HG03457 (cell line): ENCODE data around the gene GALNT17.

Experiments
- ATAC-seq: cut with Tn5 transposase; IDR thresholded peaks from one replicate; pipeline ENCODE4 v1.9.1; 2021; ENCODE audit warnings: moderate number of reproducible peaks; ENCODE audit not compliant: unreplicated experiment

GALNT17 gene

DNA sequence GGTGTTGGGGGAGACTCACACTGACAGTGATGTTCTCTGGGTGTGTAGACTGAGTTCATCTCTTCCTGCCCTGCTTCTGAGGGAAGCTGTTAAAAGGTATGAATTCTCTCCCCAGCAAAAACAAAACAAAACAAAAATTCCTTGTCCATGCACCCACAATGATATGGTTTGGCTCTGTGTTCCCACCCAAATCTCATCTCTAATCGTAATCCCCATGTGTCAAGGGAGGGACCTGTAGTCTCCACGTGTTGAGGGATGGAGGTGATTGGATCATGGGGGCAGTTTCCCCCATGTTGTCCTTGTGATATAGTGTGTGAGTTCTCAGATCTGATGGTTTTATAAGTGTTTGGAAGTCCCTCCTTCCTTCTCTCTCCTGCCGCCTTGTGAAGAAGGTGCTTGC lies 245.5 kb downstream of the GALNT17 start:
- ATAC-seq = no peak

DNA sequence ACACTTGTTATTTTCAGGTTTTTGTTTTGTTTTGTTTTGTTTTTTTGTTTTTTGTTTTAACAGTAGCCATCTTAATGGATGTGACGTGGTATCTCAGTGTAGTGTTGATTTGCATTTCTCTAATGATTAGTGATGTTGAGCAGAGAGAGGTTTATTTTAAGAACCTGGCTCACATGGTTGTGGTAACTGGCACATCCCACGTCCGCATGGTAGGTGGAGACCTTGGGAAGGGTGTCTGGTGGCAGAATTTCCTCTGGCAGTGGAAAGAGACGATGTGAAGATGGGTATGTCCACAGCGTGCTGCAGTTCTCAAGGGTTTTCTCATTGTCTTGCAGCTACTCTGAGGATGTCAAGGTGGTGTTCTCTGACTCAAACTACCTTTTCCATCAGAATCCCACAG lies 252.2 kb downstream of the GALNT17 start:
- ATAC-seq = no peak

DNA sequence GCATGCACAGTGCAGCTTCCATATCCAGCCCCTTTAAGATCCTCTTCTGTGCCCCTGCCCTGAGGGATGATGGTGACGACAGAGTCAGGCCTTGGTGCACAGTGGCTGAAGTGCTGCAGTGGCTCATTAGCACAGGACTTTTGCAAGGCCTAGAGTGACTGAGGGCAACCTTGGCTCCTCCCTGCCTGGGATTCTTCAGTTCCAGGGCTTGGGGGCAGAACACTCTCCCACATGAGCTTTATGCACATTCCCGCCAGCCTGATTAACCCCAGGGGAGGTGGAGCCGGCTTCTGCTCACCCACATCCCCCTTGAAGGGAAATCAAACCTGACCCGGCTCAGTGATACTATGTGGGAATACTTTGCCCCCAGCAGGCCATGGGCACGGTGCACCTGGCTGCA lies 253.4 kb downstream of the GALNT17 start:
- ATAC-seq = no peak

DNA sequence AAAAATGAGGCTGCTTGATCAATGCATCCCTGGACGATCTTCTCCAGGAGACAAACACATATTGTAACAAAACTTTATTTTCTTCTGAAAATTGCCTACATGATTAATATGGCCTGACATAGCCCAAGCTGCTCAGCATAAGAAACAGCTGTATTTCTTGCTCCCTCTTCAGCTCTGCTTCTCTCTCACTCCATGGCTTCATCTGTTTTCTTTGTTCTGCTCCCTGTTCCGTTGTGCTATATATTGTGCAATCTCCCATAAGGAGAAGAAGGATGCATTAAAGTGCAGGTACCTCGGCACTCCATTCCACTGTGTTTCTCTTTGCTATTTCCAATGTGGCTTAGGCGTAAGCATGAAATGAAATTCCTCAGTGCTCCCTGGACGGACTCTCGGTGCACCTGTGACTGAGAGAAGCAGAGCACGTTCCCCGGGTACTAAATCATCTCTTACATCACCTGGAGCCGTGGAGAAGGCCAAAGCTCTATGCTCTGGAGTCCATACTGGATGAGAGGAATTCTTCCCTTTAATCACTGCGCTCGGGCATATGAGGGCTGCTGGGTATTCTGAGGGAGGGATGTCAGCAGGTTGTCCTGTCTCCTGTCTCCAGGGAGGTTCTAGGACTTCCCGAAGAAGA lies 254.3 kb downstream of the GALNT17 start:
- no peak for ATAC-seq

DNA sequence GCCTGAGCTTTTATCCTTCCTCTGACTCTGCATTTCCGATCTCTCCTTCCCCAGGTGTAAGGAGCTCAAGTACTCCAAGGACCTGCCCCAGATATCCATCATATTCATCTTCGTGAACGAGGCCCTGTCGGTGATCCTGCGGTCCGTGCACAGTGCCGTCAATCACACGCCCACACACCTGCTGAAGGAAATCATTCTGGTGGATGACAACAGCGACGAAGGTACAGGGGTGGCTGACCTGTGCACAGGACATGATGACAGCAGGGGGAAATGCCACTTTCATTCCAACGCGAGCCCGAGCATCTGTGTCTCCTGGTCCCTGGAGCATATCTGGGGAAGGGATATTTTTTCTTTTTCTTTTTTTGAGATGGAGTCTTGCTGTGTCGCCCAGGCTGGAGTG lies 256.2 kb downstream of the GALNT17 start:
- no peak for ATAC-seq

DNA sequence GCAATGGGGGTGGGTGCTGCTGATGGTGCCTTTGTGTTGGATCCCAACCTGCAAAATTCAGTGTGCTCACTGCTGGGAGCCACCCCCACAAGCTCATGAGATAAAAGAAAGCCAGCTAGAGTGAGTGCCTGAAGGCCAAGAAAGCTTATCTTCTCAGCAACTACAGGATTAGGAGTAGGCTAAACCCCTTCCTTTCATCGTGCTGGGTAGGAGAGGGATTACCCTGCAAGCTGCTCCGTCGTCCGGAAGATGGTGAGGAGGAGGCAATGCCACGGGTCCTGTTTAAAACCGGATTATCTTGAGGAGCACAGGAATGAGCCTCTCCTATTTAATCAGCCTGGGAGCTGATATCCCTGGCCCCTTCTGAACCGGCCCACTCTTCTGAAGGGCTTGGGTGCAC lies 258.0 kb downstream of the GALNT17 start:
- no peak for ATAC-seq

DNA sequence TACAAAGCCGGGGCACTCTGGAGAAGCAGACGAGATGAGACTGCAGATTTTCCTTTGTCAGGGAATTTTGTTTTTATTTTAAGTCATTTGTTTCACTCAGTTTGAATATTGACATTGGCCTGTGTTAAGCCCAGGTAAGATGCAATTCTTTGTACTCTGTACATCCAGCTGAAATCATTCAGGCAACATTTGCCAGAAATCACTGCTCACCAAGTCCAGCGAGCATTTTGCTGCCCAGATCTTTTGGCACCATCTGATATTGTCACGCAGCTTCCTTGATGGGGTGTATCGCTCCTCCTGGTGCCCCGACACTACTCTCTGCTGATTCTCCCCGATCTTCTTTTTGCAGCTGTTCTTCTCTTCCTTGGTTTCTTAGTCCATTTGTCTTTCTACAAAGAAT lies 261.7 kb downstream of the GALNT17 start:
- ATAC-seq = no peak

DNA sequence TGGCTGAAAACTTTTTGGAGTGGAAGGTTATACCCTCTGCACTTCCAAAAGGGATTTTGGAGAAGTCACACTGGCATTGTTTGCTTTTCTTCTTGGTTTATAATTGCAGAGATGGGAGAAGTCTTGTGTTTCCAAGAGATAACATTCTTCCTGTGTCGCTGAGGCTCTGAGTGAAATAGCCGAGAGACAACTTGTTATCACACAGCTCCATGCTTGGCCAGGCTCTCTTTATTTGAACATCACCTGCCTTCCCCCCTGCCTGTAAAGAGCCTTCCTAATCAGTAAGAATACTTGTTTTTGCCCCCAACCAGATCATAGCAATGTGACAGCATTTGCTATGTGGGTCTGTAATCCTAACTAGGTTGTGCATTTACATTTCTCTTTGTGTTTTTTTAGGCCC lies 270.7 kb downstream of the GALNT17 start:
- ATAC-seq = no peak

DNA sequence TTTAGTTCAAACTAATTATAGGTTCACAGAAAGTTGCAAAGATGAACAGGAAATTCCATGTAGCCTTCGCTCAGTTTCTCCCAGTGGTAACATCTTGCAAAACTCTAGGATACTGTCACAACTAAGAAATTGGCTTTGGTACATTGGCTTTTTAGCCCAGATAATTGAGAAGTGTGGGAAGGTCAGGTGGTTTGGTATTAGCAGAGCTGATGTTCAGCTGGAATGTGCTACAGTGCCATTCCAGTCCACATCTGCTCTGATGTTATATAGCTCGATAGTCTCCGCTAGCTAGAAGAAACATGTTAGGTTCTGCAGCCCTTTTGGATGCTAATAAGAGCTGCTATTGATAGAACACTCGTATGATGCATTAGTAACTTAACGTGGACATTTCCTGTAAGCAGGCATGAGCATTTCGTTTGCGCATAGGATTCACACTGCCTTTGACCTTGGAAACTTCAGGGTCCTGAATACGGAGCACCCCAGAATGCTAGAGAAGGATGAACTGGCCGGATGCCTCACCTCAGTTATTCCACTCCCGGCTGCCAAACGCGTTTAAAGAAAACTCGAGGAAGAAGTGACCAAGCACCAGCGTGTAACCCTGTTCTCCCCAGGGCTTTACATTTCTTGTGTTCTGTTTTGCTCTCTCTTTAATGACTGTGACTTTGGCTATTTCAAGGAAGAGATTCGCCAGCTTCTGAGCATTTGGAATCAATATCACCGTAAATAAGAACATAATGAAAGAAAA lies 271.4 kb downstream of the GALNT17 start:
- ATAC-seq = no peak

DNA sequence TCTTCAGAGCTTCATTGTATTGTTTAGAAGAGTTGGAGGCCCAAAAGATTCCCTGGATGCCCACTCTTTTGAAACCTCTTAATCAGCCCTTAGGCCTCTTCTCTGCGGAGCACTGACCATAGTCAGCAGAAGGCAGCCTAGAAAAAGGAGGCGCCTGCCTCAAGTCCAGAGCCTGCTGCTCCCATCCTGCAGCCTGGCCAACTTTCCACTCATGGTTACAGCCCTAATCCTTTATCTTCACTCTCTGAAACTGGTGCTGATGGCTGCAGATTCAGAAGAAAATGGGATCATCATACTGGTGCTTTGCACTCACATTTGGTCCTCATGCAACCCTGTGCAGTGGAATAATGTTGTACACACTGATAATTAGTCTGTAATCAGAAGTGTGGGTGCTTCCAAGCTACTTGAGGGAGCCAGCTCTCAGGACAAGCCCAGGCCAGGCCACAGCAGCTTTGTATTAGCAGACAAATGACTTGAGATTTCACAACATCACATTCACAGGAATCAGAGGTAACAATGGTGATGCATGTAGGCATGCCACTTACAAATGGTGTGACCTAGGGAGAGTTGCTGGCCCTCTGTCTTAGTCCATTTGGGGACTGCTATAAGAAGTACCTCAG lies 272.9 kb downstream of the GALNT17 start:
- no peak for ATAC-seq

DNA sequence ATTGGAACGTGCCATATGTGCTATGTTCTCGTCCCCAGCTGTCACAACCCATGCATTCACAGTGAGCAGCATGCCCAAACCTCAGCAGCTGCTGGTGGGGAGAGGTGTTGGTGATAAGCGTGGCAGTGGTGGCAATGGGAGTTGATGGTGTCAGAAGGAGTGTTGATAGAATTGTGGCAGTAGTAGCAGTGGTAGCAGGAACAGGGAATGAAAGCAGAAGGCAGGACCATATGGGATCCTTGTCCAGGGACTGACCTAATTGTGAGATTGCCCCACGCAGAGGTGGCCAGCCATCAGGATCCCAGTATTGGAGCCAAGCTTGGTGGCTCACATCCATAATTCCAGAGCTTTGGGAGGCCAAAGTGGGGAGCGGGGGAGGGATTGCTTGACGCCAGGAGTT lies 276.3 kb downstream of the GALNT17 start:
- ATAC-seq = no peak

DNA sequence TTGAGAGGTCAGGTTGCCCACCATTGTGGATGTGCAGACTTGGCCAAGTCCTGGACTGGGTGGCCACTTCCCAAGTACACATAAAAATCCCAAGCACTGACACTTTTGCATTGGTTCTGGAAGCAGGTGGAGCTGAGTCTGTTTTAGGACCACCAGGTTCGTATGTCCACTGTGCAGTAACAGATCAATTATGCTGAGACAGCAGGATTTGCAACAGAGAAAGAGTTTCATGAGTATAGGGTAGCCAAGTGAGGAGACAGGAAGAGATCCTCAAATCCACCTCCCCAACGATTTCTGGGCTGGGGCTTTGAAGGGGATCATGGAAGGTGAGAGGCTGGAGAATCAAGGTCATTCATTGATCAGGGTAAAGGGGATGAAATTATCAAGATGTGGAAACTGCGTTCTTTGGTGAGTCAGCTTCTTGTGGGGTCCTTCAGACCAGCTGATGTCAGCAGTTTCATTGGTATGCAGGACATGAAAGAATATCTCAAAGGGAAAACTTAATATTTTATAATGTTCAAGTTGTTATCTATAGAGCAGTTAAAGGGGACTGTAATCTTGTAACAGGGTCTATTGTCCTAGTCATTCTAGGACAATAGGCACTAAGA lies 277.7 kb downstream of the GALNT17 start:
- no peak for ATAC-seq

DNA sequence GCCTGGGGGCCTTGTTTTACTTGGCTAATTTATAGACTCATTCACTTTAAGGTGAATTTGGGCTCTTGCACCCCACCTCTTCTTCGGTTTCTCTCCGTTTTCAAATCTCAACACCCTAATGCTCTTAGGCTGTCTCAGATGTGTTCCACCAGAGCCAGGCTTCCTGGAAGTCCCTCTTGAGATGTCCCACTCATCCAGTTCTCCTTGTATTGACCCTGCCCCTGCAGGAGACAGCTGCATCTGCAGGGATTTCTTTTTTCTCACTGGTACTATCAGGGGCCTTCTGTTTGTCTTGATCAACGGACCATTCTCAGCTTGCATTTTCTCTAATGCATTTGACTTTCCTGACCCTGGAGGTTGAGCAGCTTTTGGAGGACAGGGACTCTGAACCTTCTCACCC lies 279.5 kb downstream of the GALNT17 start:
- no peak for ATAC-seq

DNA sequence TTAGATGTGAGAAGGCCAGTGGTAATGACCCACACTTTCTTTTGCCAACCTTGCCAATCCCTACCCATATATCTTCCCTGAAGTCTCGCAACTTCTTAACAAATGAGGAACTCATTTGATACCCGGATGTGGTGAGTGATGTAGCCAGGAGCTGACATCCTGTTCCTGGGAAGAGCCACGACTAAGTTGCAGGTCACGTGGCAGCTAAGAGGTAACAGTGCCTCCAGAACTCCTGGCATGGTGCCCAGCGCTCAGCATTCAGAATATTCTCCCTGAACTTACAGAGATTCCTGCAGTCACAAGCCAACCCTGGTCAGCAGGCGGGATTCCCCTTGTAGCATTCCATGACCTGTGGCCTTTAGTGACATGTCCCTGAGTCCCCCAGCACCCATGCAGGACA lies 282.5 kb downstream of the GALNT17 start:
- no peak for ATAC-seq

DNA sequence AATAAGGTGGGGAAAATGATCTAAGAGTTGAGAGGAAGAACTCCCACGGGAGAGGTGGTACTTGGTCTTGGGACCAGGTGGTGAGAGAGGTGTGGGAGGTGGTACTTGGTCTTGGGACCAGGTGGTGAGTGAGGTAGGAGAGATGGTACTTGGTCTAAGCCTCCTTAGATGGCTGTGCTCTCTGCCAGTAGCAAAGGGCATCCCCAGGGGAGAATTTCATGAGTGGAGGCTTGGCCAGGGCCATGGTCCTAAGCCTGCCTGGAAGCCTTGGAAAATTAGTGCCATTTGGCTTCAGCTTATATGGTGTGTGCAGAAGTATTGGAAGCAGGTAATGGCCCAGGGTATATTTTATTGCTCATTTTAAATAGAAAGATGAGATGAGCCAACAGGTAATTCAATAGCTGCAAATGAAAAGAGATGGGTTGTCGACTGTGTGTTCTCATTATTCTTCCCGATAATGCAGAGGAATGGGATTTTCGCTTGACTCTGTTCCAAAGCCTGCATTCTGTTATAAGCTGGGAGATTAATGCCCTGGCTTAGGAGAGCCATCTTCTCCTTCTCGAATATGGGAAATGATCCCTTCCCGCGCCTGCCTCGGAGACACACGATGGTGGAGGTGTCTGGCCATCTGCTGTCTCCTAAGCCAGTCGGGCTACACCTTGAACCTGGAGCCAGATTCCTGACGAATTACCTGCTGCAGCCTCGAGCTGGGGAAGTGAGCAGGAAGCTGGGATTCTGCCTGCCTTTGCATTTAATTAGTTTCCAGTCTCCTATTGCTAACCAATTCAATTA lies 287.8 kb downstream of the GALNT17 start:
- no peak for ATAC-seq

DNA sequence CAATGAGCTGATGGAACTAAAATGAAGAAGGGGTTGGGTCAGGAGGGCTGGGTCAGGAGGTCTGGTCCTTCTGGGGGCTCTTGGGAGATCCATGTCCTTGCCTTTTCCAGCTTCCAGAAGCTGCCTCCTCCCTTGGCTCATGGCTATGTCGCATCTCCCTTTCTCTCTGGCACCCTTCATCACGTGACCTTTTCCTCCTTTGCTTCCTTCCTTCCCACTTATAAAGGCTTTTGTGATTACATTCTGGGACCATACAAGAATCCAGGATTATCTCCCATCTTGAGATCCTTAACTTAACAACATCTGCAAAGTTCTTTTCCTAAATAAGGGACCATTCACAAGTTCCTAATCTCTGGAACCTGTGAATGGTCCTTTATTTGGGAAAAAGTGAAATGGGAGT lies 290.2 kb downstream of the GALNT17 start:
- ATAC-seq = no peak

DNA sequence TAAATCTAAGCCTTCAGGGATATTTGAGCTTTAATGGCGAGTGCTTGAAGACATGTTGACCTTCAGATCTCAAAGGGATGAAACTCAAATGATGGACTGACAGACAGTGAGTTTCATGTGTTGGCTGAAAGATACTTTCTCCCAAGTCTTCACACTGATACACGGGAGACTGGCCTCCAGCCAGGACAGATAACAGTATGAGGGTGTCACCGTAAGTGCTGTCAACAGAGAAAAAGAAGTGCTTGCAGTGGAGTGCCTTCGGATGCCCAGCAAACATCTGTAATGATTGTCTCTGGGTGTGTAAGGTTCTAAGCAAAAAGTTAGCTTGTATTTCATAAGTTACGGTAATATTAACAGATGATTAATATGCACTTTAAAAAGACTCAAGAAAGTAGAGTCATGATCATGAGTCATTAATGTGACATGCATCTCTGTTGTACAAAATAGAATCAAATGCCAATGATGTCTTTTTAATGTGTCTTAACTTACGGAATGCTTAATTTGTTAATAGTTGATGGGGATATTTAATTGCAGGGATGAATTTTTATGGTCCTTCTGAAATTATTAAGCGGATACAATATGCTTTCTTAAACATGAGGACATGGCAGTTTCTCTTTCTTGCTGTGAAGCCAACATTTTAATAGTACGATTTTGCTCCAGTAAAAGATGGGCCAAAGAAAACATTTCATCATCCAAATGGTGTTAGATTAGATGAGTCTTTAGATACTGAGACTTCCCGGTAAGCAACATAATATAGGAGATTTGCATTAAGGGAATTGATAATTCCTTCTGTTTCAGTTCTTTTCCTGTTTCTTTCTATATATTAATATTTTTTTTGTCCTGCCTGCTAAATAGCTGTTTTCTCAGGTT lies 292.5 kb downstream of the GALNT17 start:
- no peak for ATAC-seq

DNA sequence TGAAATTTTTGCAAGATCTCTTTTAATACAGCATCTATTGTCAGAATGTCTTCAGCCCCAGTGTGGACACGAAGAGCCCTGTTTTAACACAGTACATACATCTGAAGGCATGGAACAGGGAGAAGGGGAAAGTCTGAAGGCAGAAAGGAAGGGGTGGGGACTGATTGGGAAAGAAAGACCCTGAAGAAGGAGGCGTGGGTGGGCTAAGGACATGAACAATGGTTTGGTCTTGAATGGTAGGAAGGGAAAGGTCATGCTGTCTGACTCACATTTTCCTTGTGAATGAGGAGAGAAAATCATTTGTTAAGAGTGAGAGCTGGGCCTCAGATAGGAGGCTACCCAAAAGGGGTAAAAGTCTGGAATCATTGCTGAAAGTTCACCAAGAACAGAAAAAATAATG lies 297.1 kb downstream of the GALNT17 start:
- no peak for ATAC-seq

DNA sequence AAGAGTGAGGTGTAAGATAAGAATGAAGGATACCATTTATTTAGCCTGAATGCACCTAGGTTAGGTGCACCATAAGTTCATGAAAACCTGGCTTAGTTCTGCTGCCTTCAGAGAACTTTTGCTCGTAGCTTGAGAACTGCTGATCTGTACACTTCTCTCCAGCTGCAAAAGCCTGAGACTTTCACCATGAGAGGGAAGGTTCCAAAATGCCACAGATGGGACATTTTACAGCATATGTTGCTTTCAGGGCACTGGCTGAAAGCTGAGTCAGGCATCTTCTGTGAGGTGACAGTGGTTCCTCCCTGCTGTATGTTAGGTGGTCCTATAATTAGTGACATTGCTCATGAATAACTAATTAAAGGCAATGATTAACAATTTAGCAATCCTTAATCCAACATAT lies 298.3 kb downstream of the GALNT17 start:
- no peak for ATAC-seq

DNA sequence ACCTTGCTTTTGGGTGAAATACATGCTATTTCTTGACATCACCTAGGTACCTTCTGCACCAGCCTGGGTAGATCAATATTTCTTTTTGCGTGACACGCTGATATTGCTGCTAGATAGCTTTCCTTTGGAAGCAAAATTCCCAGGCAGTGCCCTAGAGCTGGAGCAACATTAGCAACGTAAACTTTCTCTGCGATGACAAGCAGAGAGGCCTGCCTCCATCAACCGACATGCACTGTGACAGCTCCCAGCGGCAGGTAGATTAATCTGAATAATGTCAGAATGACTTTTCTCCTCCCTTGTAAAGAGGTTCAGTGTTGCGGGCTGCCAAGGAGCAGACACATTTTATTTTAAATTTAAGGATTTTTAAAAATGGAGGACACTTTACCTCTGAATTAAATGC lies 307.4 kb downstream of the GALNT17 start:
- no peak for ATAC-seq
